AG10803 (cell line): ENCODE results near the gene WNT9B.

Experiments
- DNase-seq: peaks from one replicate; pipeline ENCODE4 v3.0.0; 2010; ENCODE audit warnings: low read depth
- H3K4me3 ChIP-seq: 2 replicates; pipeline ENCODE4 v1.5.1; 2011; ENCODE audit warnings: mild to moderate bottlenecking, low read length, control low read depth
- CTCF ChIP-seq: conservative IDR thresholded peaks from 2 replicates; pipeline ENCODE4 v1.5.1; 2011; ENCODE audit warnings: mild to moderate bottlenecking, low read length, control low read depth, inconsistent platforms

WNT9B gene

GRCh38 chr17:46883871-46884520, 32.6 kb downstream of the WNT9B start:
- TF ChIP-seq CTCF: no peak
- DNase-seq: no peak
- no peak overlapping the region for H3K4me3 ChIP-seq

GRCh38 chr17:46884552-46884951, 33.2 kb downstream of the WNT9B start:
- no peak overlapping the region for H3K4me3 ChIP-seq
- no peak for TF ChIP-seq CTCF
- DNase-seq: no peak

- no peak overlapping the region for H3K4me3 ChIP-seq
- no peak for TF ChIP-seq CTCF
- no peak for DNase-seq
Measured at GRCh38 chr17:46885415-46886309, 34.3 kb downstream of the WNT9B start.

- TF ChIP-seq CTCF: no peak
- DNase-seq: no peak
- no peak overlapping the region for H3K4me3 ChIP-seq
Measured at GRCh38 chr17:46886310-46886663, 34.9 kb downstream of the WNT9B start.

- no peak overlapping the region for H3K4me3 ChIP-seq
- TF ChIP-seq CTCF: no peak
- DNase-seq: no peak
Measured at GRCh38 chr17:46887717-46888116, 36.3 kb downstream of the WNT9B start.

- DNase-seq: no peak
- TF ChIP-seq CTCF: no peak
- H3K4me3 ChIP-seq: no peak overlapping the region
Measured at GRCh38 chr17:46888727-46889126, 37.3 kb downstream of the WNT9B start.

GRCh38 chr17:46889519-46889918, 38.1 kb downstream of the WNT9B start:
- no peak for DNase-seq
- H3K4me3 ChIP-seq: no peak overlapping the region
- no peak for TF ChIP-seq CTCF
